Kidney capillary endothelial cell (primary cell): ENCODE measurements around the gene HRH3.

Experiments
- DNase-seq: peaks from one replicate; pipeline ENCODE4 v3.0.0-alpha.2; 2018; ENCODE audit warnings: low spot score

The HRH3 gene

DNA sequence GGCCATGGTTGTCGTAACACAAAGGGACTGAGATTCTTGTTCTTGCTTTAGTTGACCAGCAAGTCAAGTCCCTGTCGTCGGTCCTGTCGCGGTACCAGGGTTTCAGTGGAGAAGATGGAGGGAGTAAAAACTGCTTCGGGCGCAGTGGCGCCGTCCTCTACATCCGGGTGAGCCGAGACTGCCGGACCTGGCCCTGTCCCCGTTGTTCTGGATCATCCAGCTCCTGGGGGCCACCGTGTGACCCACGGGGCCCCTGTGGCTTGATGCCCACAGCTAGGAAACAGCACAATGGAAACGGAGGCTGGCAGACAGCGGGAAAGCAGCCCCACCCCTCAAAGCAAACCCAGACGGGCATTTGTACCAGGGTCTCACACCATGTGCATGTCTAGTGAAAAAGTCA lies 22.3 kb downstream of the HRH3 start:
- DNase-seq: no peak

DNA sequence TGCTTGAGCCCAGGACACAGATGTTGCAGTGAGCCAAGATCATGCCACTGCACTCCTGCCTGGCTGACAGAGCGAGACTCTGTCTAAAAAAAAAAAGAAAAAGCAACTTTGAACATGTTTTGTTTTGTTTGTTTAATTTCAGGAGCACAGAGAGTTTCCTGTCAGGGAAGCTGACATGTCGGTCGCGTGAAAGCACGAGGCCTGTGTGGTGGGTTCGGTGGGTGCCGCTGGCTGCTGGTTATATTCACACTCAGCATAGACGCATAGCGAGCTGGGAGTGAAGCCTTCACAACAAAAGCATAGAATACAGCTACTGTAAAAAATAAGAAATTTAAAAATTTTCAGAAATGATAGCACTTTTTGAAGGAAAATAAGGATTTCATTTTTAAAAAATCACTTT lies 22.8 kb downstream of the HRH3 start:
- DNase-seq: no peak

DNA sequence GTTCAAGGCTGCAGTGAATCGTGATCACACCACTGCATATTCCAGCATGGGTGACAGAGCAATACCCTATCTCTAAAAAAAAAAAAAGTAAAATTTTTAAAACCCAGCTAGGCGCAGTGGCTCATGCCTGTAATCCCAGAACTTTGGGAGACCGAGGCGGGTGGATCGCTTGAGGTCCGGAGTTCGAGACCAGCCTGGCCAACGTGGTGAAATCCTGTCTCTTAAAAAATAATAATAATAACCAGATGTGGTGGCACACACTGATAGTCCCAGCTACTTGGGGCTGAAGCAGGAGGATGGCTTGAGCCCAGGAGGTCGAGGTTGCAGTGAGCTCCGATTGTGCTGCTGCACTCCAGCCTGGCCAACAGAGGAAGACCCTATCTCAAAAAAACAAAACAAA lies 23.8 kb downstream of the HRH3 start:
- no peak for DNase-seq

DNA sequence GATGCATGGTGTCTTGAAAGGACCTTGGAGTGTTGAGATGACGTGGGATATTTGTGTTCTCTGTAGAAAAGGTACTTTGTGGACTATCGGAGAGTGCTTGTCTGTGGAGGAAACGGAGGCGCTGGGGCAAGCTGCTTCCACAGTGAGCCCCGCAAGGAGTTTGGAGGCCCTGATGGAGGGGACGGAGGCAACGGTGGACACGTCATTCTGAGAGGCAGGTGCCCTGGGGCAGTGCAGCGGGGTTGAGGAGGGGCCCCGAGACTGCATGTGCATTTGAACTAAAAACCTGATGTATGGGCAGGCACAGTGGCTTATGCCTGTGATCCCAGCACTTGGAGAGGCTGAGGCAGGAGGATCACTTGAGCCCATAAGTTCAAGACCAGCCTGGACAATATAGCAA lies 24.3 kb downstream of the HRH3 start:
- DNase-seq: no peak

DNA sequence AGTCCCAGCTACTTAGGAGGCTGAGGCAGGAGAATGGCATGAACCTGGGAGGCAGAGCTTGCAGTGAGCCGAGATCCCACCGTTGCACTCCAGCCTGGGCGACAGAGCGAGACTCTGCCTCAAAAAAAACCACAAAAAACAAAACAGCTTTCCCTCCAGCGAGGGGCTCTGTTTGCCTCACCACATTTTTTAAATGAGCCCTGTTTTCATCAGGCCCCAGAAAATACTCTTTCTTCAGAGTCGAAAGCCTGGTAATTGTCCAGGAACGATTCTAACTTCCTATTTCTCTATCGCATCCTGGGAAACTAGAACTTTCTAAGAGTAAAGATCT lies 25.0 kb downstream of the HRH3 start:
- DNase-seq: no peak

DNA sequence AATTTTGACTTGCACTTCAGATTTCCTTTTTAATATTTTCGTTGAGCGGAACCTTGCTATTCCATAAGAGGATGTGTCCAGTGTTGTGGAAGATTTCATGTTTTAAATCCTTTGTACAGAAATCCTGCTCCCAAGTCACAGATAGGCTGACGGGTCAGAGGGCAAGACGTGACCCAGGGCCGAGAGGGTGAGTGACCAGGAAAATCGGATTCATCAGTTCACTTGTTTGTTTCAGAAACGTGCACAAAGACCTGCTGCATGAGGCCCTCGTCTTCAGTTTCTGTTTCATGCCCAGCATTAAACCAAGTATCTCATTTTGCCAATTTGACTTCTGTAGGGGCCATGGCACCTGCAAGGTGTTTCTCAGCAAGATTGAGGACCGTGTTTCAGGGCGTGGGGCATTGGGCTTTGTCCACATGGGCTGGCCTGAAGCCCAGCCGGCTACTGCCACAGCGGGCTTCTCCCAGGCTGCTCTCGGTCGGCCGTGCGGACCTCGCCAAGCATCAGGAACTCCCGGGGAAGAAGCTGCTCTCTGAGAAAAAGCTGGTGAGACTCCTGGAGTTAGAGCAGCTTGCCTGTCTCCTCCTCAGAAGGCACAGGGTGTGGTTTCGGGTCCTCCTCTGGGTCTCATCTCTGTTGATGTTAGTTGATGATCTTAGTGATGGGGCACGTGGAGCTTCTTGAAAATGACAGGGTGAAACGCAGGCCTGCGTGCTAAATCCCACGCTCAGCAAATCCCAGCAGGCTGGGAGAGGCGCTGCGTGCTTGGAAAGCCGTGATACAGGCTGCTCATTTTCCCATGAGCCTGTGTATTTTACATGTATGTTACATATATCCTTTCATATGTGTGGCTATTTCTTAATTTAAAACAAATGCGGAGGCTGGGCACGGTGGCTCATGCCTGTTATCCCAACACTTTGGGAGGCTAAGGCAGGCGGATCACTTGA lies 26.7 kb downstream of the HRH3 start:
- DNase-seq: no peak

DNA sequence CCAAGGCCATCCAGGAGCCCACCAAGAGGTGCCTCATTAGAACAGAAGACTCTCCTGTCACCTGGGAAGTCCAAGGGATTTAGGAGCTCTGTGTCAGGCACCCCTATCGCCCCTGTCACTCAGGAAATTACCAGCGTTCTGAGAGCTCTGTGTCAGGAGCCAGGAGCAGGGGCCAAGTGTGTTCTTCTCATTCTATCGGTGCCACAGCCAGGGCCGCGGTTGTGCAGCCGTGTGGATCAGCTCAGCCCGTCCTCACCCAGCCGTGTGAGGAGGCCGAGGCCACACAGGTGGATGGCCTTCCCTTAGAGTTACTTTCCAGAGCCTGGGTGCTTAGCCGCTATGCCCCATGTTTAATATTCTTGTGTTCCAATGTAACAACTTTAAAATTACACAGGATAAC lies 27.4 kb downstream of the HRH3 start:
- no peak for DNase-seq

DNA sequence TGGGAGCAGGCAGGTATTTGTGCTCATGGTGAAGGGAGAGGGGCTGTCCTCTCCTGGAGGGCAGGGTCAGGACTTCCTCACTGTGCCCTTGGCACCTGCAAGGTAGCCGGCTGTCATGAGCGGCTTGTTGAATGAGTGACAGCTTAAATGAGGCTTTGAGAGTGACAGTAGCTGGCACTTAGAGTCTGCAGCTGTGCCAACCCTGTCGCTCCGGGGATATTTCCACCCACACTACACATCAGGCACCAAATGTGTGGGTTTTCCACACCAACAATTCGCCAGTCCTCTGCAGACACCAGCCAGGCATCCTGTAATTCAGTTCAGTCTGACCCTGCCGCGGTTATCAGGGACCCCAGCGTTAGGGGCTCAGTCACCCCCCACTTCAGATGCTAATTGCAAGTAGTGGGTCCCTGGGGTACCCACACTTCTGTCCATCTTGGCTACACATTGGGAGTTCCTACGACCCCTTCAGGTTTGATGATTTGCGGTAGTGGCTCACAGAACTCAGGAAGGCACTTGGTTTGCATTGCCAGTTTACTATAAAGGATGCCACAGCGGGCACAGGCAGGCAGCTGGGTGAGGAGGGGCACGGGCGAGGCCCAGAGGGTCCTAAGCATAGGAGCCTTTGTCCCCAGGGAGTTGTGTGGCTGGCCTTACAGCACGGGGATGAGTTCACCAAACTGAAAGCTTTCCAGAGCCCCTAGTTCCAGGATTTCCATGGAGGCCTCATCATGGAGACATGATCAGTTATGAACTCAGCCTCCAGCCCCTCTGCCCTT lies 28.1 kb downstream of the HRH3 start:
- DNase-seq: no peak

DNA sequence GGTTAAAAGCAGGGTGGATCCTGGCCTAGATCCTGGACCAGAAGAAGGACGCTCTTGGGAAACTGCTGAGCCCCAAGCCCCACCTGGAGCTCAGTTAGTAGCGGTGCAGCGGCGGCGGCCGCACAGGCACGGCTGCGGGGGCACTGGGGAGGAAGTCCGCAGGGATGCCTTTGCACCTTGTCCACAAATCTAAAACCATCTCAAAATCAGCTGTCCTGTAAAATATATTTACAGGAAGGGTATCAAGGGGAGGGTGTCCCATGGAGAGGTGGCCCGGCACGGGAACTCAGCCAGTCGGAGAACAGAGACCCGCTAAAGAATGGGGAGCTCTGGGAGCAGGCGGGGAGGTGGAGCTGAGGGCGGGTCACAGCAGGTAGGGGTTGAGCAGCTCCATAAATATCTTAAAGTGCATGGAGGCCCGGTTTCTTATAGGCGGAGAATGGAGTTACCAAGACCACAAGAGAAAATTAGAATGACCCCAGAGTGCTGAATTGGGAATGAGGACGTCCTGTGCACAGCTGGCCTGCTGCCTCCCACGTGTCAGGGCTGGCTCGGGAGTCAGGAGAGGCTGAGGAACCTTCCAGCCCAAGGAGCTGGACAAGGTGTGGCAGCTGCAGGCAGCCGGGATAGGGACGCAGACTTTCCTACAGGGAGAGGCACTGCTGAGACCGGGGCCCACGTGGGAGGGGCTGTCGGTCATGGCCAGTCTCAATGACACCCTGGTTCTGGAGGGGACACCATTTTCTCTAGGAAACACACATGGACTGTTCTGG lies 29.3 kb downstream of the HRH3 start:
- DNase-seq: no peak

DNA sequence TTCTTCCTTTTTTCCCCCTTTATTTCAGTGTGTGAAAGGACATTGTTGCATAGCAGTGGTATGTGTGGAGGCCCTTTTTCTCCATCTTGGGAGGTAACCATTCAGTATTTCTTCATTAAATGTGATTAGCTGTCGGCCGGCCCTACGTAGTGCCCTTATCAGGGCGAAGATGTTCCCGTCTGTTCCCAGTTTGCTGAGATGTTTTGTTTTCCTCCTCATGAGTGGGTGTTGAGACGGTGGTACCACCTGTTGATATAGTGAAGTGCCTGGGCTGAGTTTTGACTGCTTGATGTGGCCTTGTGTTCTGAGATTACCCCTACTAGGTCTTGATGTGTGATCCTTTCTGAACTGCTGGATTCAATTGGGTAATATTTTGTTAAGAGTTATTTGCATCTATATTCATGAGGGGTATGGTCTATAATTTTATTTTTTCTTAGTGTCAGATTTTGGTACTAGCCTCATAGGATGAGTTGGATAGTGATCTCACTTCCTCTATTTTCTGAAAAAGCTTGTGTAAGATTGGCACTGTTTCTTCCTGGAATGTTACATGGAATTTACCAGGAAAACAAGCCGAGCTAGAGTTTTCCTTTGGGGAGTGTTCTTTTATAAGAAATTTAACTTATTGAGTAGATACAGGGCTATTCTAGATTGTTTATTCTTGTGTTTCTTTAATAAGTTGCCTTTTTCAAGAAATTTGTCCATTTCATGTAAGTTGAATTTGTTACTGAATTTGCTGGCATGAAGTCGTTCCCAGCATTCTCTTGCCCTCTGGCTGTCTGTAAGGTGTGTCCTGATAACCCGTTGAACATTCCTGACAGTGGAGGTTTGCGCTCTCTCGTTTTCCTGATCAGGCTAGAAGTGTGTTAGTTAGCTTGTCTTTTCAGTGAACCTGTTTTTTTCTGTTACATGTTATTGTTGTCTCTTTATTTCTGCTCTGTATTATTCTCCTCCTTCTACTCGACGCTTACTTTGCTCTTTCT lies 32.9 kb downstream of the HRH3 start:
- peak; percentile 37 for DNase-seq

DNA sequence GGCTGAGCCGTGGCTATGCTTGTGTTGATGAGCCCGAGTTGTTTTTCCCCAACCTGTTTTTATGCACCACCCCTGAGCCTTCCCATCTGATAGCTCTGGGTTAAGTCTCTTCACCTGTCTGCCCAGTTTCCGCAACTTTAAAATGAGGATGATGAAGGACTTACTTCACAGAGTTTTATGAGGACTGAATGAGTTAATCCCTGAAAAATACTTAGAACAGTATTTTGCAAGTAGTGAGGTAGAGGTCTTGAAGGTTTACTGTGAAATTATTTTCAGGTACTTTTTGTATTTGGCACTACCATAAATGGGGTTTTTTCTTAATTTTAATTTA lies 34.0 kb downstream of the HRH3 start:
- no peak for DNase-seq

DNA sequence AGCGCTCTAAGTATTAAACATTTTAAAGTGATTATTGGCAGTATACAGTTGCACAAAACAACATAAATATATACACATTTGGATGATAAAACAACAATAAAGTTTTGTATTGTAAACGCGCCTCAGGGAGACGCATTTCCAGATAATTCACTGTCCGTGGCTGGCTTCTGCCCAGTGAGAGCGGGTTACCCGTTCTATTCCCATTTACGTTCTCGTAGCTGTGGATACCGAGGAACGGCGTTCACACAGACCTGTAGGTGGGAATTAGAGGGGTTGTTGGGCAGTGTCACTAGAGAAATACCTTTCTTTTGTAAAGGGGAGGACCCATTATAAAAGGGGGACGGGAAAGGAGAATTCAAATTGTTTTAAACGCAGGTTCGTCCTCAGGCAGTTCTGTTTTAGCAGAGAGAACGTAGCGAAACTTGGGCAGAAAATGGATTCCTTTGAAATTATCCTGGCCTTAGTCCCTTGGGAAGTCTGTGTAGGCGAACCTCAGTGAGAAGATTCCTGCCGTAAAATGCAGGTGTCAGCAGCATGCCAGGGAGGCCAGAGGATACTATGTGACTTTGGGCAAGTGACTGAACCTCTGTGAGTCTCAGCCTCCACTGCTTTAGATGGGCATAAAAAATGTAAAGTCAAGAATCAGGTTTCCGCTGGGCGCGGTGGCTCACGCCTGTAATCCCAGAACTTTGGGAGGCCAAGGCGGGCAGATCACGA lies 36.5 kb downstream of the HRH3 start:
- no peak for DNase-seq

DNA sequence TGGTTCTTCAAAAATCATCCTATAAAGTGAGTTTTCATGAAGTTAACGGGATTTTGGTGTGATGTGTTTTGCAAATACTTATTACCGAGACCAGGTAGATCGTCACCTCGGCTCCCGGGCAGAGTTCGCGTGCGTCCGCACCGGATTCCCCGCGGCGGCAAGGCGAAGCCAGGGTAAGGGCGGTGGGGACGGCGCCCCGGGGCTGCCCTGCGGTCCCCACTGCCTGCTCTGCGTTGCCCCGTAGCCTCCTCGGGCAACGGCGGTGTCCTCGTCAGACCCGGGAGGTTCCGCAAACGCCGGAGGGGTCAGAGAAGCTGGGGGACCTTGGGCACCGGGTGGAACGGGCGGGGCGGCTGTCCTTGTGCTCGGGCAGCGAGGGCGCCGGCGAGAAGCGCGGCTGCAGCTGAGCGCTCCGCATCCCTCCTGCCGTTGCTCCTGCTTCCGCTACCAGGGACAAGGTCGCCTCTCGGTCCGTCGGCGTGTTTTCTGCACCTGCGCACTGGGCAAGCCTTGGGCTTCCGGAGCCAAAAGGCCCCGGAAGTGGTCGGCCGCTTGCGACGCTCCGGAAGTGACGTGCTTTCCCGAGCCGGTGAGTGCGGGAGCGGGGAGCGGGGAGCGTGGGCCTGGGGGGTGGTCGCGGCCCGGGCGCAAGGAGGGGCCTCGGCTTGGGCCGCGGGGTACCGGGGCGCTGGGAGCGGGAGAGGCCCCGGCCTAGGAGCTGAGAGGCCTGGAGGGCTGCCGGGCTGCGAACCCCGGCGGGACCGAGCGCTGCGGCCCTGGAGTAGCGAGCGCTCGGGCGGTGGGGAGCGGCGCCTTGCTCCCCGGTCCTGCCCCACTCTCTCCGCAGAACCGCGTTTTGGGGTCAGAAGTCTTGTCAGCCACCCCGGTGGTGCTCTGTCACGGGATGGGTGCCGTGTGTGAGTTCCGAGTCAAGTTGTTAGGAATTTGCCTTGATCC lies 37.3 kb downstream of the HRH3 start, which contains the start of gene MTG2:
MTG2 (plus strand) TSS at position 560 of the 957 bp plus-strand sequence. CDS start 10,393 bp downstream, outside the sequence.
- peak; percentile 91 for DNase-seq

DNA sequence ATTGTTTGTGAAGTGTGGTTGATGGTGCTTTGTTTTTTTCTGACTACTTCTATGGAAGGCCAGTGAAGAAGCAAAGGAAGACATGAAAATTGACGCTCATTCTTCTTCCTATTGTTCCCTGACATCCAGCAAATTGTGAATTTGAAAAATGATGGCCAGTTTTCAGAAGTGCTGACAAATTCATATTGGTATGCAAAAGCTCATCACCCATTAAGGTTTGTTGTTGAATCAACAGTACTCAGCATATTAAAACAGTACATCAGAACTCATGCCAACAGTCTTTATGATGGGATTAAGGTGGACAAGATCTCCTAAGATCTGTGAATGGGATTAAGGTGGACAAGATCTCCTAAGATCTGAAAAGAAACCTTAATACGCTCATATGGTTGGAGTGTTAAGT lies 38.3 kb downstream of the HRH3 start:
- no peak for DNase-seq

DNA sequence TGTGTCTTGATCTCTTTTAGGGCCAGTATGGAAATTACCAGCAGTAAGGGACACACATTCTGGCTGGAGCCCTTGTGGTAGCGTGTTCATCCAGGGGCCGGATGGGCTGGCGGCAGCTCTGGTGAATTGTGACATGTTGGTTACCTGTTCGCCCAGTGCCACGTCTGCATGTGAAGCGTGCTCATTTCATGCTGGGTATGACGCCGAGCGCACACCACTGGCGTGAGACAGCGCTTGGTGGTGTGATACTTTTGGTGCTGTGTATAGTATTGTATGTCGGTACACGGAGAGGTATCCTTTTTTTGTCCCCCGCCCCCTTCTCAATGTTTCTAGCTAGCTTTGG lies 40.9 kb downstream of the HRH3 start:
- DNase-seq: no peak

DNA sequence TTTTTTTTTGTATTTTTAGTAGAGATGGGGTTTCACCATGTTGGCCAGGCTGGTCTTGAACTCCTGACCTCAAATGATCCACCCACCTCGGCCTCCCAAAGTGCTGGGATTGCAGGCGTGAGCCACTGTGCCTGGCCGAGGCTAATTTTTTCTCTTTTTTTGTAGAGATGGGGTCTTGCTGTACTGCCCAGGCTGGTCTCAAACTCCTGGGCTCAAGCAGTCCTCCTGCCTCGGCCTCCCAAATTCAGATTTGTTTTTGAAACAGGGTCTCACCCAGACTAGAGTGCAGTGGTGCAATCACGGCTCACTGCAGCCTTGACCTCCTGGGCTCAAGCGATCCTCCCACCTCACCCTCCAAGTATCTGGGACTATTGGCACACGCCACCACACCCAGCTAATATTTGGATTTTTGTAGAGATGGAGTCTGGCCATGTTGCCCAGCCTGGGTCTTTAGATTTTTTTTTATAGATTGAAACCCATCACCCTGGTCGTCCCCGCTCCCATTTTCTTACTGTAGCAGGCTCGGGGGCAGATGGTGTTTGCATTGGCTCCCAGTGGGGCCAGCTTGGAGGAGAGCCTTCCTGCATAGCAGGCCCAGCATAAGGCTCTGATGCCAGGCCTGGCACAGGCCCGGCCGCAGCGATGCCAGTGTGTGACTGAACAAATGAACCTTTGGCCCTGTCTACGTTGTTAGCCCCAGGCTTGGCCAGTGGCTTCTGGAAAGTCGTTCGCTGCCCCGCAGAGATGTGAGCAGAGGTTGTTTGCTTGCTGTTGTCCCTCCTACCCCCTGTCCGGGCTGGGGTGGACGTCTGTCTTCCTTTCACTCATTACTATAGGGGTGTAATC lies 41.5 kb downstream of the HRH3 start:
- DNase-seq: no peak

DNA sequence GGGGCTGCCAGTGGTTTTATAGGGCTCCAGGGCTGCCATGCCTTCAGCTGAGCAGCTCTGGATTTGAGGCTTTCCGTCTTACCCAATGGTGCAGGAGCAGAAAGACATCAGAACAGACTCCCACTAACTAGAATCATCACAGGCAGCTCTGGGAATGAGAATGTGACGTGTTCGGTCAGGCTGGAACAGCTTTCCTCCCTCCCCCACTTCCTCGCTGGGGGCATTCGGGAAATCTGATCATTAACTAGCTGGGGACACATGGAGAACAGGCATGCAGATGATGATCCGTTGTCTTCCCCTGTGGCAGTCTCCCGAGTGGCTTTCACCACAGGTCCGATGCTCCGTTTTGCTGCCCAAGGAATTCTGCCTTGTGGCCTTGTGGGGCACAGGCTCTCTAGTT lies 42.8 kb downstream of the HRH3 start:
- DNase-seq: no peak

DNA sequence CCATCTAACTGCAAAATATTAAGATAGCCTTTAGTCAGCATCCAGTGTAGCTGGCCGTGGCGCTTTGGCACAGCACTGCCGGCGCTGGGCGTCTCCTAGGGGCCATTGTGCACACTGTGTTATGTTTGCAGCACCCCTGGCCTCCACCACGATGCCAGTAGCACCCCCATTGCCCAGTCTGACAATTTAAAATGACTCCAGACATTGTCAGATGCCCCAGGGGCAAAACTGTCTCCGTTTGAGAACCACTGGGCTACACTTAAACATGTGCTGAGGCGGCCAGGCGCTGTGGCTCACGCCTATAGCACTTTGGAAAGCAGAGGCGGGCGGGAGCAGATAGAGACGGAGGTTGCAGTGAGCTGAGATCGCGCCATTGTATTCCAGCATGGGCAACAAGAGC lies 43.2 kb downstream of the HRH3 start:
- no peak for DNase-seq

DNA sequence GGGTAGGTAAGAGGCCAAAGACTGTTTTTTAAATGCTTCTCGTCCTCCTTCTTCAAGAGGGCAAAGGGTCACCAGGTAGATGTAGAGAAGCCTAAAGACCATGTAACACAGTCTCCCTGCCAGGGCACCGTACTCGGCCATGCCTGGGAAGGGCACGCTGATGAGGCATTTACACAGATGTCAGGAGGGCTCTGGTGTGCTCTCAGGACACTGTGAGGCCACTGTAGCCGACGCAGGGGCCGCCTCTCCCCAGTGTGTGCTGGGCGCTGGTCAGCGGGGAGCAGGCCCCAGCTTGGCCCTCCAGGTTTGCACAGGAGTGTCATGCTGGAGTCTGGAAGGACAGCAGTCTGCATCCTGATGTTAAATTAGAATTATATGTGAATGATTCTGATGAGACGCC lies 44.4 kb downstream of the HRH3 start:
- DNase-seq: no peak
